GM12878 (cell line): ENCODE data around the gene TBRG1. TPM values are rescaled to one million over a fixed set of nuclear protein-coding genes. Genes with fewer than 3 reads are reported as not detected.

Experiments
- polyA plus RNA-seq, 11 experiments: library from polyadenylated mRNA; depleted of rRNA in 4 of 11; unstranded in 6 of 11; stranded (reverse) in 5 of 11; fragments of >200 nt; fragmentation: Nextera tagmentation in 4 of 11; fragmentation: Illumina TruSeq in 1 of 11; extraction: Ambion mirVana in 4 of 11; extraction: Trizol in 1 of 11; gene quantifications; 1 replicate in 1 of 11; 2 replicates in 10 of 11; pipeline versions ENCODE4 v1.2.1 to v1.2.3, GENCODE V29; 2011 to 2016; ENCODE audit warnings: inconsistent platforms in 2 of 11, missing spikeins in 2 of 11, low read depth in 1 of 11
- small RNA-seq: library from RNA; depleted of rRNA; stranded (forward); fragments of <200 nt; gene quantifications from one replicate; pipeline ENCODE3, GENCODE V24; 2014
- total RNA-seq, 4 experiments: library from RNA; depleted of rRNA in 3 of 4; stranded (reverse); fragments of >200 nt in 3 of 4; fragmentation: Illumina TruSeq in 1 of 4; extraction: Trizol in 1 of 4; gene quantifications; 2 replicates each; pipeline versions ENCODE4 v1.2.1 to v1.2.3, GENCODE V29; 2013 to 2021

The TBRG1 gene
- total and polyA plus RNA-seq, 10 of the 15 experiments (the other 5 are each of a cell fraction or from before 2014, with no cell fraction given) = 12.3 to 46.6 (median 26.2) TPM

Small RNA genes within 50 kb of the gene (small RNA-seq; reads per million reads assigned to genes)
- gene RNA5SP352 = not detected

Other genes with a start within 250 kb of the TBRG1 start
Only the 7 nearest of the 14 such genes appear.
- not detected in 2 replicates for gene OR8B12, start 79.2 kb upstream of the TBRG1 start, total RNA-seq (2014; rRNA removed)
- not detected in 2 replicates for gene OR8B12, start 79.2 kb upstream of the TBRG1 start, total RNA-seq (2014; rRNA removed; fragmentation: Illumina TruSeq; extraction: Trizol)
- not detected in 2 replicates for gene OR8B12, start 79.2 kb upstream of the TBRG1 start, total RNA-seq (2021)
- gene OR8B12, start 79.2 kb upstream of the TBRG1 start, polyA plus RNA-seq (2011; rRNA removed) = not detected in 2 replicates
- not detected in 2 replicates for gene OR8B12, start 79.2 kb upstream of the TBRG1 start, polyA plus RNA-seq (2014; fragmentation: Illumina TruSeq; extraction: Trizol)
- not detected for gene OR8B12, start 79.2 kb upstream of the TBRG1 start, polyA plus RNA-seq (2014; fragmentation: Nextera tagmentation; extraction: Ambion mirVana)
- gene OR8B12, start 79.2 kb upstream of the TBRG1 start, polyA plus RNA-seq (2014; rRNA removed) = not detected in 2 replicates
- not detected for gene OR8B12, start 79.2 kb upstream of the TBRG1 start, polyA plus RNA-seq (2016; fragmentation: Nextera tagmentation; extraction: Ambion mirVana)
- not detected in 2 replicates for gene OR8A1, start 52.9 kb upstream of the TBRG1 start, total RNA-seq (2014; rRNA removed)
- not detected in 2 replicates for gene OR8A1, start 52.9 kb upstream of the TBRG1 start, total RNA-seq (2014; rRNA removed; fragmentation: Illumina TruSeq; extraction: Trizol)
- not detected in 2 replicates for gene OR8A1, start 52.9 kb upstream of the TBRG1 start, total RNA-seq (2021)
- not detected in 2 replicates for gene OR8A1, start 52.9 kb upstream of the TBRG1 start, polyA plus RNA-seq (2011; rRNA removed)
- not detected in 2 replicates for gene OR8A1, start 52.9 kb upstream of the TBRG1 start, polyA plus RNA-seq (2014; fragmentation: Illumina TruSeq; extraction: Trizol)
- gene OR8A1, start 52.9 kb upstream of the TBRG1 start, polyA plus RNA-seq (2014; fragmentation: Nextera tagmentation; extraction: Ambion mirVana) = not detected
- not detected in 2 replicates for gene OR8A1, start 52.9 kb upstream of the TBRG1 start, polyA plus RNA-seq (2014; rRNA removed)
- not detected for gene OR8A1, start 52.9 kb upstream of the TBRG1 start, polyA plus RNA-seq (2016; fragmentation: Nextera tagmentation; extraction: Ambion mirVana)
- not detected in 2 replicates for gene PANX3, start 11.4 kb upstream of the TBRG1 start, total RNA-seq (2014; rRNA removed)
- gene PANX3, start 11.4 kb upstream of the TBRG1 start, total RNA-seq (2014; rRNA removed; fragmentation: Illumina TruSeq; extraction: Trizol) = not detected in 2 replicates
- gene PANX3, start 11.4 kb upstream of the TBRG1 start, total RNA-seq (2021) = not detected in 2 replicates
- not detected in 2 replicates for gene PANX3, start 11.4 kb upstream of the TBRG1 start, polyA plus RNA-seq (2011; rRNA removed)
- not detected in 2 replicates for gene PANX3, start 11.4 kb upstream of the TBRG1 start, polyA plus RNA-seq (2014; fragmentation: Illumina TruSeq; extraction: Trizol)
- not detected for gene PANX3, start 11.4 kb upstream of the TBRG1 start, polyA plus RNA-seq (2014; fragmentation: Nextera tagmentation; extraction: Ambion mirVana)
- gene PANX3, start 11.4 kb upstream of the TBRG1 start, polyA plus RNA-seq (2014; rRNA removed) = not detected in 2 replicates
- gene PANX3, start 11.4 kb upstream of the TBRG1 start, polyA plus RNA-seq (2016; fragmentation: Nextera tagmentation; extraction: Ambion mirVana) = not detected
- gene SIAE, start 50.9 kb downstream of the TBRG1 start, total RNA-seq (2014; rRNA removed) = 3.5 and 4.3 TPM in 2 replicates
- 4.0 and 4.3 TPM in 2 replicates for gene SIAE, start 50.9 kb downstream of the TBRG1 start, total RNA-seq (2014; rRNA removed; fragmentation: Illumina TruSeq; extraction: Trizol)
- 4.8 and 7.0 TPM in 2 replicates for gene SIAE, start 50.9 kb downstream of the TBRG1 start, total RNA-seq (2021)
- 6.1 and 6.6 TPM in 2 replicates for gene SIAE, start 50.9 kb downstream of the TBRG1 start, polyA plus RNA-seq (2011; rRNA removed)
- 6.9 and 8.0 TPM in 2 replicates for gene SIAE, start 50.9 kb downstream of the TBRG1 start, polyA plus RNA-seq (2014; fragmentation: Illumina TruSeq; extraction: Trizol)
- gene SIAE, start 50.9 kb downstream of the TBRG1 start, polyA plus RNA-seq (2014; fragmentation: Nextera tagmentation; extraction: Ambion mirVana) = under 1 TPM; 0.93 to 0.97 TPM
- 5.0 and 6.0 TPM in 2 replicates for gene SIAE, start 50.9 kb downstream of the TBRG1 start, polyA plus RNA-seq (2014; rRNA removed)
- 1 to 10 TPM; 2.8 to 3.2 TPM for gene SIAE, start 50.9 kb downstream of the TBRG1 start, polyA plus RNA-seq (2016; fragmentation: Nextera tagmentation; extraction: Ambion mirVana)
- gene SPA17, start 51.0 kb downstream of the TBRG1 start, total RNA-seq (2014; rRNA removed) = 3.5 and 4.6 TPM in 2 replicates
- 9.9 and 14.0 TPM in 2 replicates for gene SPA17, start 51.0 kb downstream of the TBRG1 start, total RNA-seq (2014; rRNA removed; fragmentation: Illumina TruSeq; extraction: Trizol)
- gene SPA17, start 51.0 kb downstream of the TBRG1 start, total RNA-seq (2021) = 2.5 and 2.9 TPM in 2 replicates
- gene SPA17, start 51.0 kb downstream of the TBRG1 start, polyA plus RNA-seq (2011; rRNA removed) = 13.2 and 16.1 TPM in 2 replicates
- 12.5 and 17.8 TPM in 2 replicates for gene SPA17, start 51.0 kb downstream of the TBRG1 start, polyA plus RNA-seq (2014; fragmentation: Illumina TruSeq; extraction: Trizol)
- gene SPA17, start 51.0 kb downstream of the TBRG1 start, polyA plus RNA-seq (2014; fragmentation: Nextera tagmentation; extraction: Ambion mirVana) = 1 to 10 TPM; 6.1 to 7.3 TPM
- 3.5 and 6.8 TPM in 2 replicates for gene SPA17, start 51.0 kb downstream of the TBRG1 start, polyA plus RNA-seq (2014; rRNA removed)
- gene SPA17, start 51.0 kb downstream of the TBRG1 start, polyA plus RNA-seq (2016; fragmentation: Nextera tagmentation; extraction: Ambion mirVana) = 10 to 100 TPM in 1 of 2 experiments, 1 to 10 TPM in 1; 9.8 to 11.2 TPM
- gene NRGN, start 117.1 kb downstream of the TBRG1 start, total RNA-seq (2014; rRNA removed) = 0.49 and 1.1 TPM in 2 replicates
- 0.36 TPM in 1 of 2 replicates, not detected in the other for gene NRGN, start 117.1 kb downstream of the TBRG1 start, total RNA-seq (2014; rRNA removed; fragmentation: Illumina TruSeq; extraction: Trizol)
- 2.7 and 3.2 TPM in 2 replicates for gene NRGN, start 117.1 kb downstream of the TBRG1 start, total RNA-seq (2021)
- 0.97 and 2.1 TPM in 2 replicates for gene NRGN, start 117.1 kb downstream of the TBRG1 start, polyA plus RNA-seq (2011; rRNA removed)
- gene NRGN, start 117.1 kb downstream of the TBRG1 start, polyA plus RNA-seq (2014; fragmentation: Illumina TruSeq; extraction: Trizol) = 1.2 TPM in 1 of 2 replicates, not detected in the other
- gene NRGN, start 117.1 kb downstream of the TBRG1 start, polyA plus RNA-seq (2014; fragmentation: Nextera tagmentation; extraction: Ambion mirVana) = not detected
- gene NRGN, start 117.1 kb downstream of the TBRG1 start, polyA plus RNA-seq (2014; rRNA removed) = 2.8 and 3.5 TPM in 2 replicates
- gene NRGN, start 117.1 kb downstream of the TBRG1 start, polyA plus RNA-seq (2016; fragmentation: Nextera tagmentation; extraction: Ambion mirVana) = 1 to 10 TPM in 1 of 2 experiments, under 1 TPM in 1; 0.92 to 1.1 TPM
- not detected in 2 replicates for gene VSIG2, start 129.4 kb downstream of the TBRG1 start, total RNA-seq (2014; rRNA removed)
- 0.13 TPM in 1 of 2 replicates, not detected in the other for gene VSIG2, start 129.4 kb downstream of the TBRG1 start, total RNA-seq (2014; rRNA removed; fragmentation: Illumina TruSeq; extraction: Trizol)
- gene VSIG2, start 129.4 kb downstream of the TBRG1 start, total RNA-seq (2021) = 0.31 and 0.40 TPM in 2 replicates
- 0.12 and 0.15 TPM in 2 replicates for gene VSIG2, start 129.4 kb downstream of the TBRG1 start, polyA plus RNA-seq (2011; rRNA removed)
- not detected in 2 replicates for gene VSIG2, start 129.4 kb downstream of the TBRG1 start, polyA plus RNA-seq (2014; fragmentation: Illumina TruSeq; extraction: Trizol)
- not detected for gene VSIG2, start 129.4 kb downstream of the TBRG1 start, polyA plus RNA-seq (2014; fragmentation: Nextera tagmentation; extraction: Ambion mirVana)
- gene VSIG2, start 129.4 kb downstream of the TBRG1 start, polyA plus RNA-seq (2014; rRNA removed) = 0.15 and 0.27 TPM in 2 replicates
- under 1 TPM in 1 of 2 experiments, not detected in 1; 0.19 TPM for gene VSIG2, start 129.4 kb downstream of the TBRG1 start, polyA plus RNA-seq (2016; fragmentation: Nextera tagmentation; extraction: Ambion mirVana)